PC-9 (cell line): ENCODE results near the gene PCDHA1. TPM values are rescaled to one million over a fixed set of nuclear protein-coding genes. Genes with fewer than 3 reads are reported as not detected.

Source experiments
- BruUV-seq: library from RNA; stranded (reverse); fragments of 400-500 nt; replicated peaks from 2 replicates; lab custom pipeline; 2021; lab: Mats Ljungman, UMichigan
- CTCF ChIA-PET: fragments of 300-600 bp; sonication (Branson Sonifier 250); formaldehyde crosslinking; loops from one replicate; lab custom pipeline; 2022; ENCODE audit warnings: antibody characterized with exemption; lab: Charles Lee
- POLR2A ChIA-PET: fragments of 300-600 bp; sonication (Branson Sonifier 250); formaldehyde crosslinking; loops from one replicate; lab custom pipeline; 2022; ENCODE audit warnings: antibody characterized with exemption; ENCODE audit not compliant: unreplicated experiment; lab: Charles Lee
- DNase-seq, 2 experiments: peaks; one replicate each; pipeline versions ENCODE4 v3.0.0 to v3.0.0-alpha.2; 2015 to 2022; ENCODE audit warnings: mixed read lengths in 1 of 2
- H2AFZ ChIP-seq: fragments of 200-600 bp; sonication (generic); 2 replicates; pipeline ENCODE4 v1.8.1; 2017; ENCODE audit warnings: antibody characterized with exemption
- H3F3A ChIP-seq: fragments of 200-600 bp; sonication (generic); 2 replicates; pipeline ENCODE4 v1.8.1; 2017; ENCODE audit warnings: antibody characterized with exemption, mild to moderate bottlenecking, low read depth; ENCODE audit not compliant: insufficient read depth
- H3K27ac ChIP-seq: fragments of 200-600 bp; sonication (generic); 2 replicates; pipeline ENCODE4 v1.6.1; 2016; ENCODE audit warnings: mixed run types
- H3K27me3 ChIP-seq: fragments of 200-600 bp; sonication (generic); 2 replicates; pipeline ENCODE4 v1.6.1; 2016; ENCODE audit warnings: low read depth, mixed run types; ENCODE audit not compliant: insufficient read depth
- H3K36me3 ChIP-seq: fragments of 200-600 bp; sonication (generic); 2 replicates; pipeline ENCODE4 v1.6.1; 2016; ENCODE audit warnings: low read depth, mixed run types
- H3K4me1 ChIP-seq: fragments of 200-600 bp; sonication (generic); replicated peaks from 2 replicates; pipeline ENCODE4 v1.6.1; 2016; ENCODE audit warnings: mixed run types; ENCODE audit not compliant: insufficient read depth
- H3K4me2 ChIP-seq: fragments of 200-600 bp; sonication (generic); 2 replicates; pipeline ENCODE4 v1.6.1; 2017; ENCODE audit warnings: mixed run types
- H3K4me3 ChIP-seq: fragments of 200-600 bp; sonication (generic); 2 replicates; pipeline ENCODE4 v1.6.1; 2016; ENCODE audit warnings: mixed run types
- H3K79me2 ChIP-seq: fragments of 200-600 bp; sonication (generic); 2 replicates; pipeline ENCODE4 v1.6.1; 2017; ENCODE audit warnings: low read depth, mixed run types
- H3K9me2 ChIP-seq: fragments of 200-600 bp; sonication (generic); 2 replicates; pipeline ENCODE4 v1.8.1; 2017; ENCODE audit warnings: mild to moderate bottlenecking; ENCODE audit not compliant: insufficient read depth
- H3K9me3 ChIP-seq: fragments of 200-600 bp; sonication (generic); 2 replicates; pipeline ENCODE4 v1.8.1; 2016; ENCODE audit warnings: low read depth; ENCODE audit not compliant: insufficient read depth
- H4K20me1 ChIP-seq: fragments of 200-600 bp; sonication (generic); 2 replicates; pipeline ENCODE4 v1.8.1; 2017; ENCODE audit not compliant: insufficient read depth
- EZH2 ChIP-seq: fragments of 200-600 bp; sonication (generic); IDR thresholded peaks from 2 replicates; pipeline ENCODE4 v1.8.0; 2017; ENCODE audit warnings: antibody characterized with exemption, low read depth
- intact Hi-C: fragments of 100-400 bp; cut with micrococcal nuclease; formaldehyde crosslinking; loops from one replicate; pipeline ENCODE4 v1.10.0; 2022; ENCODE audit not compliant: unreplicated experiment
- total RNA-seq: library from RNA; stranded (reverse); gene quantifications from 2 replicates; pipeline ENCODE4 v1.2.3, GENCODE V29; 2021
- TF ChIP-seq, protein P1 (sequence below): fragments of 200-600 bp; sonication (generic); conservative IDR thresholded peaks from 2 replicates; pipeline ENCODE4 v1.6.1; 2017; ENCODE audit warnings: mixed run types, antibody characterized with exemption, mild to moderate bottlenecking, moderate library complexity

Gene PCDHA1
- total RNA-seq, 1 experiment from 2014 or later, result not detected

DNA sequence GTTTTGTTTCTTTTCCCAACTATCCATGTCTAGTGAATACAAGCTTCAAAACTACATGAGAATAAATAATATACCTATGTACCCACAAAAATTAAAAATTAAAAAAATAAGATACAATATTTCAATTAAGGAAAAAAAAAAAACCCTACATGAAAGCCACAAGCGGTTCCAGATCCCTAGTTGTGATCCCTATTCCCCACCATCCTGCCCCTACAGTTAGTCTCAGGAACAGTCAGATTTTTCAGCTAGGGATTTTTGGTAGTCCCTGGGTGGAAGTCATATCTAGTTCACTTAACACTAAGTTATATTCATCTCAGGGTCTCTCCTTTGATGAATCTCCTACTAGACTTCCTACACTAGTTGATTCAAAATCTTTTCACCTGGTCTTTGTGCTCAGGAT is 246.7 kb downstream of the PCDHA1 start:
- BruUV-seq, result no TSS peak
- DNase-seq, result no peak
- no peaks in the 10 kb centered on the region for H3K9me3 ChIP-seq
- no peak overlapping the region for H2AFZ ChIP-seq
- no peaks in the 10 kb centered on the region for H3K79me2 ChIP-seq
- no peaks in the 10 kb centered on the region for H3K27me3 ChIP-seq
- H3K4me1 ChIP-seq, result no peaks in the 10 kb centered on the region
- no peak overlapping the region for H3K27ac ChIP-seq
- TF ChIP-seq, protein P1, sequence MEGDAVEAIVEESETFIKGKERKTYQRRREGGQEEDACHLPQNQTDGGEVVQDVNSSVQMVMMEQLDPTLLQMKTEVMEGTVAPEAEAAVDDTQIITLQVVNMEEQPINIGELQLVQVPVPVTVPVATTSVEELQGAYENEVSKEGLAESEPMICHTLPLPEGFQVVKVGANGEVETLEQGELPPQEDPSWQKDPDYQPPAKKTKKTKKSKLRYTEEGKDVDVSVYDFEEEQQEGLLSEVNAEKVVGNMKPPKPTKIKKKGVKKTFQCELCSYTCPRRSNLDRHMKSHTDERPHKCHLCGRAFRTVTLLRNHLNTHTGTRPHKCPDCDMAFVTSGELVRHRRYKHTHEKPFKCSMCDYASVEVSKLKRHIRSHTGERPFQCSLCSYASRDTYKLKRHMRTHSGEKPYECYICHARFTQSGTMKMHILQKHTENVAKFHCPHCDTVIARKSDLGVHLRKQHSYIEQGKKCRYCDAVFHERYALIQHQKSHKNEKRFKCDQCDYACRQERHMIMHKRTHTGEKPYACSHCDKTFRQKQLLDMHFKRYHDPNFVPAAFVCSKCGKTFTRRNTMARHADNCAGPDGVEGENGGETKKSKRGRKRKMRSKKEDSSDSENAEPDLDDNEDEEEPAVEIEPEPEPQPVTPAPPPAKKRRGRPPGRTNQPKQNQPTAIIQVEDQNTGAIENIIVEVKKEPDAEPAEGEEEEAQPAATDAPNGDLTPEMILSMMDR, result no peak
- no peak for TF ChIP-seq EZH2
- H3K4me2 ChIP-seq, result no peak overlapping the region
- H3K9me2 ChIP-seq, result no peaks in the 10 kb centered on the region
- H3F3A ChIP-seq, result no peaks in the 10 kb centered on the region
- ChIA-PET CTCF (no interaction called here), POLR2A (interaction anchor here (0.6 kb wide), 1 partner anchor 44 kb away, joined by 6 read pairs; no protein-coding TSS in a partner anchor)
- intact Hi-C loops, result no loop called here
- H4K20me1 ChIP-seq, result no peaks in the 10 kb centered on the region
- H3K4me3 ChIP-seq, result no peak overlapping the region
- no peaks in the 10 kb centered on the region for H3K36me3 ChIP-seq

DNA sequence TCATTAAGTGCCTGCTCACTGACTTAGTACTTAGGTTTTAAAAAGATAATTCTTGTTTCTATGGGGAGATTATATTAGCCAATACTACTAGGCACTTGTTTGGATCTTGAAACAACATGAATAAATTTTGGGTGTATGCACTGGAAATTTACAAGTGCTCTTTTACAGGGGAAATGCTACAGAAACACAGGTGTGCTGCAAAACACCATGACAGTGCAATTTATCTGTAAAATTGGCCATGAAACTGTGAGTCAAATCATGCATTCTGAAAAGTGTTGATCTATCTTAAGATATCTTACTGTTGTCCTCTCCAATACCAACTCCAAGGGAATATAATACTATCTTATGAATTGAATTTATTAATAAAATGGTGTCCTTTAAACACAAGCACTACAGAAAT is 253.1 kb downstream of the PCDHA1 start:
- Histone ChIP-seq H3K4me1 (no peaks in the 10 kb centered on the region), H3K36me3 (no peaks in the 10 kb centered on the region), H3K79me2 (no peaks in the 10 kb centered on the region), H3K4me3 (no peak overlapping the region), H2AFZ (no peak overlapping the region), H3F3A (peaks cover 11% of the 10 kb centered on the region; the same call in 1 of the 2 replicates), H4K20me1 (no peaks in the 10 kb centered on the region), H3K4me2 (no peak overlapping the region), H3K27ac (no peak overlapping the region), H3K27me3 (no peaks in the 10 kb centered on the region), H3K9me2 (no peaks in the 10 kb centered on the region), H3K9me3 (0 out of 2 replicates have a peak, but pooled peaks cover 4% of the 10 kb centered on the region)
- ChIA-PET POLR2A (no interaction called here), CTCF (interaction anchor here (1.0 to 1.3 kb wide), 3 partner anchors 66 to 156 kb away, joined by 4 to 26 read pairs (median 5); partner anchors contain the start of gene PCDHAC1)
- TF ChIP-seq, protein P1, result no peak
- no peak for TF ChIP-seq EZH2
- intact Hi-C loops, result no loop called here
- no TSS peak for BruUV-seq
- no peak for DNase-seq

DNA sequence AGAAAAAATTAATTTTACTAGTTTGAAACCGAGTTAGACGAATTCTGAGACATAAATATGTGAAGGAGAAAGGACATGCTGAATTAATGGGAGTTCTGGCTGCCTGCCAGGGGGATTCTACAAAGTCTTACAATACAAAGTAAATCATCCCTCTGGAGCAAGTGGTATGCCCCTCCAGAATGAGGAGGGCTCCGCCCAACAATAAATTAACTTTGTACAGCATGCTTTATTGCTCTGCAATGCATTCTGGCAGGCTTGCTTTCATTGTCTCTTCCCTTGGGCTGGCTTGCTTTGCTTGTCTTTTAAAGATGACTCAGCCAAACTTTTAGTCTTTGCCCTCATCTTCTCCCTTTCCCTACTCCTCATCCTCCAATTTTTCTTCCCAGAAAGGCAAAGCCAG is 253.6 kb downstream of the PCDHA1 start:
- no peak overlapping the region for H3K4me3 ChIP-seq
- no peaks in the 10 kb centered on the region for H3K4me1 ChIP-seq
- H3K4me2 ChIP-seq, result no peak overlapping the region
- H3F3A ChIP-seq, result peaks cover 11% of the 10 kb centered on the region; the same call in 1 of the 2 replicates
- H3K79me2 ChIP-seq, result no peaks in the 10 kb centered on the region
- no TSS peak for BruUV-seq
- no peak overlapping the region for H3K27ac ChIP-seq
- H2AFZ ChIP-seq, result no peak overlapping the region
- H3K36me3 ChIP-seq, result no peaks in the 10 kb centered on the region
- TF ChIP-seq, protein P1, result no peak
- TF ChIP-seq EZH2, result no peak
- H3K9me3 ChIP-seq, result 0 out of 2 replicates have a peak, but pooled peaks cover 4% of the 10 kb centered on the region
- H3K9me2 ChIP-seq, result no peaks in the 10 kb centered on the region
- CTCF ChIA-PET, result interaction anchor here (0.6 to 1.5 kb wide), 10 partner anchors 35 to 198 kb away, joined by 3 to 26 read pairs (median 6); partner anchors contain the start of genes PCDHA11, PCDHAC1 and PCDHAC2
- no peaks in the 10 kb centered on the region for H3K27me3 ChIP-seq
- intact Hi-C loops, result no loop called here
- POLR2A ChIA-PET, result no interaction called here
- H4K20me1 ChIP-seq, result no peaks in the 10 kb centered on the region
- DNase-seq, result peak in 1 of 2 experiments; percentile 23
